Fibroblast of lung (primary cell): ENCODE results near the gene CHST11.

ENCODE experiments used
- CTCF ChIP-seq, 2 donors: IDR thresholded peaks in 1 of 2; conservative IDR thresholded peaks in 1 of 2; 1 replicate in 1 of 2; 2 replicates in 1 of 2; pipeline ENCODE4 v1.5.1; 2011 to 2012; ENCODE audit warnings: low read length in 2 of 2, control low read depth in 1 of 2, inconsistent platforms in 1 of 2, low read depth in 1 of 2, mild to moderate bottlenecking in 1 of 2
- EZH2 ChIP-seq: IDR thresholded peaks from 2 replicates; pipeline ENCODE4 v1.5.1; 2012; ENCODE audit warnings: low read length, control low read depth, mild to moderate bottlenecking; ENCODE audit errors: missing control alignments

DNA sequence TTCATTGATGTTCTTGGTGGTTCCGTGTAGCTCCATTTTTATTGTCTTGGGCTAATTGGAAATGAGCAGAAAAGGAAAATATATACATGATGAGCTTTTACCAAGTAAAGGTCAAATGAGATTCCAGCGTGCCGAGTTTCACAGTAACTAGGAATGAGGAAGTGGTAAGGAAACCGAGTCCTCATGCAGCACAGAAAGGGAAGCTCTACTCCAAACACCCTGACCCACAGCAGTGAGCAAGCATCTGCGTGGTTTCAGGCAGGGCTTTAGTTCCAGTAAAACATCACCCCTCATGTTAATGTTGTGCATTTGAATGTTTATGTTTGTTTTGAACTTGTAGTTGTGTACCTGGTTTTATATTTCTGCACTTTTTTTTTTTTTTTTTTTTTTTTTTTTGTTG, 293.3 kb downstream of the CHST11 start:
- TF ChIP-seq CTCF (conservative IDR thresholded peaks at IDR 0.05 in 1 of 2, IDR thresholded peaks at IDR 0.05 in 1 of 2; ENCODE audit: low read depth in 1 of 2, low read length in 2 of 2) (no peak), EZH2 (no peak)
